HG03103 (cell line): ENCODE results near the gene CNN3.
"Not testable (repeated sequence)": the region's sequence is repeated elsewhere in the genome, so short reads cannot be mapped to it uniquely, and the experiment has no call there.

Source experiments
- ATAC-seq: cut with Tn5 transposase; IDR thresholded peaks from one replicate; pipeline ENCODE4 v1.9.1; 2021; ENCODE audit warnings: low read depth; ENCODE audit not compliant: unreplicated experiment

Gene CNN3

GRCh38 chr1:94951046-94951445 is 24.1 kb upstream of the CNN3 start:
- ATAC-seq, result no peak

- ATAC-seq, result no peak
Measured at GRCh38 chr1:94949681-94950661, 23.1 kb upstream of the CNN3 start.

- ATAC-seq, result no peak
Measured at GRCh38 chr1:94947437-94947836, 20.5 kb upstream of the CNN3 start.

GRCh38 chr1:94946886-94947285 is 20.0 kb upstream of the CNN3 start:
- no peak for ATAC-seq

- ATAC-seq, result no peak
Measured at GRCh38 chr1:94942171-94943128, 15.5 kb upstream of the CNN3 start.

GRCh38 chr1:94941480-94941879 is 14.6 kb upstream of the CNN3 start:
- ATAC-seq, result not testable (repeated sequence)

GRCh38 chr1:94940738-94941137 is 13.8 kb upstream of the CNN3 start:
- ATAC-seq, result no peak

GRCh38 chr1:94937820-94938219 is 10.9 kb upstream of the CNN3 start:
- ATAC-seq, result no peak

GRCh38 chr1:94936861-94937620 is 10.1 kb upstream of the CNN3 start:
- ATAC-seq, result no peak

GRCh38 chr1:94935476-94935875 is 8.6 kb upstream of the CNN3 start:
- ATAC-seq, result no peak

GRCh38 chr1:94935034-94935433 is 8.1 kb upstream of the CNN3 start:
- ATAC-seq, result no peak

- no peak for ATAC-seq
Measured at GRCh38 chr1:94934551-94934950, 7.6 kb upstream of the CNN3 start.

GRCh38 chr1:94931254-94931841 is 4.4 kb upstream of the CNN3 start:
- ATAC-seq, result no peak

GRCh38 chr1:94929351-94930217 is 2.7 kb upstream of the CNN3 start:
- ATAC-seq, result no peak

GRCh38 chr1:94928293-94928939 is 1.5 kb upstream of the CNN3 start:
- ATAC-seq, result no peak

- peak; percentile 10 for ATAC-seq
Measured at GRCh38 chr1:94927405-94928175, 680 bp upstream of the CNN3 start.

GRCh38 chr1:94926126-94926914 is 590 bp downstream of the CNN3 start:
- ATAC-seq, result peak; percentile 23
